NB4 (cell line): ENCODE data around the gene RIPOR3.
A peak's percentile ranks its signal among the peaks of the same experiment; 100 is the strongest.

Experiments used
- DNase-seq: peaks from one replicate; pipeline ENCODE4 v3.0.0; 2010; ENCODE audit warnings: low read depth
- H3K4me3 ChIP-seq: one replicate; pipeline ENCODE4 v1.5.1; 2011; ENCODE audit warnings: mild to moderate bottlenecking, low read depth, low read length, moderate library complexity
- CTCF ChIP-seq: IDR thresholded peaks from one replicate; pipeline ENCODE4 v1.5.1; 2012; ENCODE audit warnings: low read depth, low read length
- MYC ChIP-seq: IDR thresholded peaks from 2 replicates; pipeline ENCODE4 v1.6.1; 2011; ENCODE audit warnings: low read depth, low read length
- POLR2A ChIP-seq: IDR thresholded peaks from 2 replicates; pipeline ENCODE4 v1.6.1; 2011; ENCODE audit warnings: mild to moderate bottlenecking; ENCODE audit not compliant: insufficient read length; ENCODE audit errors: extremely low read depth
- TF ChIP-seq, protein P1 (sequence below): IDR thresholded peaks from 2 replicates; pipeline ENCODE4 v1.6.1; 2011; ENCODE audit warnings: low read depth, low read length

Gene RIPOR3

DNA sequence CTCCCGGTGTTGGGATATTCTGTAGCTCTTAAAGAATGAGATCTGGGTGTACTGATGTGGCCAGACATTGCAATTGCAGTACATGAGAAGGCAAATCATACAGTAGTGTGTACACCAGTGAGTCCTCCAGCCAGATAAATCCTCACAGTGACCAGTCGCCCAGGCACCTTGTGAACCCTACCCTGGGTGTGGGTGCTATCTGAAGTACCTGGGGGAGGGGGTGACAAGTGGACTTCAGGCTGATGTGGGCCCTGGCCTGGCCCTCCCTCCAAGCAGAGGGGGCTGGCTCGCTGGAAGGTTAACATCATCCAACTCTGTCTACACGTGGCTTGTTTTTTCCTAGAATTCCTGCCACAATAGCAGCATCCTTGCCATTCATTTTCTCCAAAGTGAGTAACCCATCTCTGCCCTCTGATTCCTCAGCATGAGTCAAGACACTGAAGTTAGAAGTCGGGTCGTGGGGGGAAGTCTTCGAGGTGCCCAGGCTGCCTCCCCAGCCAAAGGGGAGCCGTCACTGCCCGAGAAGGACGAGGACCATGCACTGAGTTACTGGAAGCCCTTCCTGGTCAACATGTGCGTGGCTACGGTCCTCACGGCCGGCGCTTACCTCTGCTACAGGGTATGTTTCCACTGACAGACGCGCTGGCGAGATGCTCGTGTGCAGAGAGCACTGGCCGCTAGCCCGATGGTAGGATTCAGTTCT, 110.3 kb downstream of the RIPOR3 start:
- H3K4me3 ChIP-seq, result no peak overlapping the region
- TF ChIP-seq, protein P1, sequence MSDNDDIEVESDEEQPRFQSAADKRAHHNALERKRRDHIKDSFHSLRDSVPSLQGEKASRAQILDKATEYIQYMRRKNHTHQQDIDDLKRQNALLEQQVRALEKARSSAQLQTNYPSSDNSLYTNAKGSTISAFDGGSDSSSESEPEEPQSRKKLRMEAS, result no peak
- TF ChIP-seq MYC (no peak), CTCF (no peak), POLR2A (no peak)
- DNase-seq, result no peak

GRCh38 chr20:50580016-50580747, 111.2 kb downstream of the RIPOR3 start:
- TF ChIP-seq CTCF (peak; percentile 73), POLR2A (no peak)
- no peak overlapping the region for H3K4me3 ChIP-seq
- DNase-seq, result peak; percentile 64

DNA sequence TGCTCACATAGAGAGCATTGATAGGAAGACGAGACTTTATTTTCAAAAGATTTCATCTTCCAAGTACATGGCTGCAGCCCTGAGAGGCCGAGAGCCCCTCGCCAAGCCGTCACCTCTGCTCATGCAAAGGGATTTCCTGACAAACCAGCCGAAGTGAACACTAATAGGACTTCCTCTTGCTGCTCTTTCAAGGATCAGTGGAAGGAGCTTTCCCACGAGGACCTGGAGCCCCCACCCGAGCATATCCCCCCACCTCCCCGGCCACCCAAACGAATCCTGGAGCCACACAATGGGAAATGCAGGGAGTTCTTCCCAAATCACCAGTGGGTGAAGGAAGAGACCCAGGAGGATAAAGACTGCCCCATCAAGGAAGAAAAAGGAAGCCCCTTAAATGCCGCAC, 111.8 kb downstream of the RIPOR3 start:
- no peak overlapping the region for H3K4me3 ChIP-seq
- TF ChIP-seq POLR2A, result no peak
- TF ChIP-seq CTCF, result no peak
- TF ChIP-seq, protein P1, result no peak
- no peak for TF ChIP-seq MYC
- DNase-seq, result no peak

GRCh38 chr20:50578778-50579165, 112.6 kb downstream of the RIPOR3 start:
- TF ChIP-seq, protein P1, result no peak
- TF ChIP-seq CTCF (no peak), MYC (no peak), POLR2A (no peak)
- no peak overlapping the region for H3K4me3 ChIP-seq
- no peak for DNase-seq

DNA sequence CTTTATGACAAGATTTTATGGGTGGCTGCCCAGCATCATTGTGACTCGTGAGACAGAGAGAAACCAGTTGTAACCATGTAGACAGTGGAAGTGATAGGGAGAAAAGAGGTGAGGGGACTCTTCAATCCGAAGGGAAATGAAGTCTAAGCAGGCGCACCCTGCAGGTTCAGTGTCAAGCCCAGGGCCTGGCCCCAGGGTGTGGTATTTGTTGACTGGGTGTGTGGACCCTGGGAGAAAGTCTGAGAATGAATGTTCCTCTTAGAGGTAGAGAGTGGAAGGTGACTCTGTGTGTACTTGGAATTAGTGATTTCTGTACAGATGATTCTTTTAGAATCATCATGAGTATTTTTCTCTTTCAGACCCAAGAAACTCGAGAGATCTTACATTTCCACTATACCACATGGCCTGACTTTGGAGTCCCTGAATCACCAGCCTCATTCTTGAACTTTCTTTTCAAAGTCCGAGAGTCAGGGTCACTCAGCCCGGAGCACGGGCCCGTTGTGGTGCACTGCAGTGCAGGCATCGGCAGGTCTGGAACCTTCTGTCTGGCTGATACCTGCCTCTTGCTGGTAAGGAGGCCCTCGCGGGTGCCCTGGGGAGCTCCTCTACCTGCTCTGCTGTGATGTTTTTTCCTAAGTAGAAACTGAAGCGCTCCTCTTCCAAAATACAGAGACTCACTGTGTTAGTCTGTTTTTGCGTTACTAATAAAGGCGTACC, 113.1 kb downstream of the RIPOR3 start:
- no peak for DNase-seq
- TF ChIP-seq POLR2A, result no peak
- TF ChIP-seq MYC, result no peak
- no peak for TF ChIP-seq CTCF
- TF ChIP-seq, protein P1, result no peak
- no peak overlapping the region for H3K4me3 ChIP-seq
